Mesenchymal stem cell (in vitro differentiated cells and primary cell): ENCODE measurements around the gene ZDHHC9.

Experiments used
- DNase-seq: peaks from one replicate; pipeline ENCODE4 v3.0.0-alpha.2; 2013
- H2AFZ ChIP-seq: one replicate; pipeline ENCODE4 v1.6.1; 2013; ENCODE audit warnings: low read depth, mild to moderate bottlenecking, control low read depth, inconsistent platforms, low read length, moderate library complexity
- H2AK5ac ChIP-seq: 2 replicates; pipeline ENCODE4 v1.6.1; 2013; ENCODE audit warnings: low read length, moderate library complexity, mild to moderate bottlenecking, inconsistent platforms; ENCODE audit not compliant: severe bottlenecking
- H2BK120ac ChIP-seq: one replicate; pipeline ENCODE4 v1.6.1; 2013; ENCODE audit warnings: low read depth, mild to moderate bottlenecking, inconsistent platforms, low read length, moderate library complexity
- H2BK12ac ChIP-seq, 2 experiments: one replicate each; pipeline ENCODE4 v1.6.1; 2013; ENCODE audit warnings: inconsistent platforms in 2 of 2, low read length in 2 of 2, mild to moderate bottlenecking in 2 of 2, moderate library complexity in 2 of 2, control low read depth in 1 of 2
- H2BK15ac ChIP-seq: one replicate; pipeline ENCODE4 v1.6.1; 2013; ENCODE audit warnings: mild to moderate bottlenecking, low read depth, inconsistent platforms; ENCODE audit not compliant: poor library complexity, severe bottlenecking
- H2BK5ac ChIP-seq: 2 replicates; pipeline ENCODE4 v1.6.1; 2013; ENCODE audit warnings: low read depth, mild to moderate bottlenecking, low read length, control low read depth, inconsistent platforms; ENCODE audit not compliant: poor library complexity, severe bottlenecking
- H3K14ac ChIP-seq, 2 experiments: one replicate each; pipeline ENCODE4 v1.6.1; 2013; ENCODE audit warnings: inconsistent platforms in 2 of 2, low read length in 2 of 2, control low read depth in 1 of 2, mild to moderate bottlenecking in 1 of 2, moderate library complexity in 1 of 2
- H3K18ac ChIP-seq, 2 experiments: one replicate each; pipeline ENCODE4 v1.6.1; 2013; ENCODE audit warnings: inconsistent platforms in 2 of 2, low read length in 2 of 2, control low read depth in 1 of 2, low read depth in 1 of 2, mild to moderate bottlenecking in 1 of 2
- H3K23ac ChIP-seq, 2 experiments: one replicate each; pipeline ENCODE4 v1.6.1; 2013; ENCODE audit warnings: inconsistent platforms in 2 of 2, low read length in 2 of 2, mild to moderate bottlenecking in 2 of 2, moderate library complexity in 2 of 2, control low read depth in 1 of 2
- H3K27ac ChIP-seq: 2 replicates; pipeline ENCODE4 v1.5.1; 2013; ENCODE audit warnings: mild to moderate bottlenecking, moderate library complexity, low read length, control low read depth, inconsistent platforms; ENCODE audit not compliant: poor library complexity, severe bottlenecking
- H3K27me3 ChIP-seq, 2 experiments: 2 replicates each; pipeline versions ENCODE4 v1.6.1 to v1.7.0; 2013; ENCODE audit warnings: low read length in 2 of 2, mild to moderate bottlenecking in 2 of 2, moderate library complexity in 2 of 2, control low read depth in 1 of 2, inconsistent platforms in 1 of 2; ENCODE audit not compliant: control insufficient read depth in 1 of 2, insufficient read depth in 1 of 2
- H3K36me3 ChIP-seq, 2 experiments: 2 replicates each; pipeline versions ENCODE4 v1.6.1 to v1.7.0; 2013; ENCODE audit warnings: low read length in 2 of 2, control low read depth in 1 of 2, inconsistent platforms in 1 of 2, low read depth in 1 of 2, mild to moderate bottlenecking in 1 of 2; ENCODE audit not compliant: insufficient read depth in 2 of 2, control insufficient read depth in 1 of 2
- H3K4ac ChIP-seq, 2 experiments: one replicate each; pipeline ENCODE4 v1.6.1; 2013; ENCODE audit warnings: inconsistent platforms in 2 of 2, low read length in 2 of 2, mild to moderate bottlenecking in 2 of 2, moderate library complexity in 2 of 2, control low read depth in 1 of 2, low read depth in 1 of 2
- H3K4me1 ChIP-seq: 2 replicates; pipeline ENCODE4 v1.6.1; 2013; ENCODE audit warnings: low read depth, low read length, control low read depth; ENCODE audit not compliant: control insufficient read depth, insufficient read depth
- H3K4me2 ChIP-seq: 2 replicates; pipeline ENCODE4 v1.6.1; 2013; ENCODE audit warnings: low read length, mild to moderate bottlenecking, inconsistent platforms; ENCODE audit not compliant: poor library complexity, severe bottlenecking
- H3K4me3 ChIP-seq, 2 experiments: 2 replicates each; pipeline versions ENCODE4 v1.5.1 to v1.7.0; 2013; ENCODE audit warnings: low read length in 2 of 2, mild to moderate bottlenecking in 2 of 2, control low read depth in 1 of 2, low read depth in 1 of 2; ENCODE audit not compliant: insufficient read depth in 1 of 2
- H3K79me1 ChIP-seq: replicated peaks from 2 replicates; pipeline ENCODE4 v1.6.1; 2013; ENCODE audit warnings: mild to moderate bottlenecking, control low read depth, low read length, inconsistent platforms; ENCODE audit not compliant: poor library complexity, severe bottlenecking
- H3K9ac ChIP-seq: 2 replicates; pipeline ENCODE4 v1.7.0; 2013; ENCODE audit warnings: mild to moderate bottlenecking, low read length, moderate library complexity
- H3K9me3 ChIP-seq: 2 replicates; pipeline ENCODE4 v1.7.0; 2013; ENCODE audit warnings: mild to moderate bottlenecking, low read length; ENCODE audit not compliant: control insufficient read depth
- H4K8ac ChIP-seq: one replicate; pipeline ENCODE4 v1.6.1; 2013; ENCODE audit warnings: inconsistent platforms, mild to moderate bottlenecking, low read length, moderate library complexity
- H4K91ac ChIP-seq: one replicate; pipeline ENCODE4 v1.6.1; 2013; ENCODE audit warnings: mild to moderate bottlenecking, low read length, inconsistent platforms
- WGBS: methylation state at CpG from one replicate; pipeline ENCODE4 v1.1.7; 2013; ENCODE audit warnings: mixed read lengths; 5-methylcytosine and 5-hydroxymethylcytosine counted together

ZDHHC9 gene

DNA sequence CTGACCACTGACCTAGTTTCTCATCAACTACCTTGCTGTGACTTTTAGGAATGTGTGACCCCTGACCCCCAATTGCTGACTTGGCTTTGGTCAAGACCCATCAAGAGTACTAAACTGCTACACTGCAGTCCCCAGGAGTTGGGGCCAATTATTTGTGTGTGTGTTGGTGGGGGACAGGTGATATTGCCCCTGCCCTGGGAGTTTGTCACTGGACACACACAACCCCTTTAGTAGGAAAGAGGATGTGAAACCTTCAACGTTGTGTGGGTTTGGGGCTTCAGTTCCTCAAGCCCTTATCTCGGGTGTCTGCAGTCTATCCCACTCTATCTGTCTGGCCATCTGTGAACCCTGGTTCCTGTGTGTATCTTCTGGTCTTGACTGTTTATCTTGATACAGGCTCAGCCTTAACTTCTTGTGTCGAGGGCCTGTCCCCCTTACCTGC lies 57.5 kb downstream of the ZDHHC9 start:
- Histone ChIP-seq H3K27ac (no peak overlapping the region), H3K14ac (no peak overlapping the region), H2BK120ac (no peak overlapping the region), H3K4me3 (no peak overlapping the region), H3K18ac (no peak overlapping the region), H3K23ac (no peak overlapping the region), H4K91ac (no peak overlapping the region), H2BK5ac (no peak overlapping the region), H4K8ac (no peak overlapping the region), H3K4me2 (no peak overlapping the region), H3K4ac (no peak overlapping the region), H3K9me3 (no peaks in the 10 kb centered on the region), H2AFZ (no peak overlapping the region), H3K9ac (no peak overlapping the region), H3K27me3 (peaks cover 0 to 47% of the 10 kb centered on the region in 2 experiments), H2BK15ac (no peak overlapping the region), H3K4me1 (no peaks in the 10 kb centered on the region), H3K36me3 (no peaks in the 10 kb centered on the region), H2AK5ac (no peak overlapping the region), H2BK12ac (no peak overlapping the region), H3K79me1 (no peaks in the 10 kb centered on the region)
- DNase-seq: no peak
- 58% methylated on average over 3 of the region's 3 CpGs for WGBS

GRCh38 chrX:129785160-129785947 lies 58.3 kb downstream of the ZDHHC9 start:
- Histone ChIP-seq H3K36me3 (no peaks in the 10 kb centered on the region), H3K23ac (no peak overlapping the region), H3K9ac (no peak overlapping the region), H3K4me2 (no peak overlapping the region), H3K27ac (no peak overlapping the region), H3K4ac (no peak overlapping the region), H3K18ac (no peak overlapping the region), H3K79me1 (no peaks in the 10 kb centered on the region), H3K27me3 (peaks cover 0 to 39% of the 10 kb centered on the region in 2 experiments), H2BK5ac (no peak overlapping the region), H2BK12ac (no peak overlapping the region), H4K91ac (no peak overlapping the region), H3K4me3 (no peak overlapping the region), H2AK5ac (no peak overlapping the region), H2AFZ (no peak overlapping the region), H4K8ac (no peak overlapping the region), H3K14ac (no peak overlapping the region), H2BK120ac (no peak overlapping the region), H3K4me1 (no peaks in the 10 kb centered on the region), H2BK15ac (no peak overlapping the region), H3K9me3 (no peaks in the 10 kb centered on the region)
- DNase-seq: no peak
- WGBS: 98% methylated on average over 4 of the region's 11 CpGs

DNA sequence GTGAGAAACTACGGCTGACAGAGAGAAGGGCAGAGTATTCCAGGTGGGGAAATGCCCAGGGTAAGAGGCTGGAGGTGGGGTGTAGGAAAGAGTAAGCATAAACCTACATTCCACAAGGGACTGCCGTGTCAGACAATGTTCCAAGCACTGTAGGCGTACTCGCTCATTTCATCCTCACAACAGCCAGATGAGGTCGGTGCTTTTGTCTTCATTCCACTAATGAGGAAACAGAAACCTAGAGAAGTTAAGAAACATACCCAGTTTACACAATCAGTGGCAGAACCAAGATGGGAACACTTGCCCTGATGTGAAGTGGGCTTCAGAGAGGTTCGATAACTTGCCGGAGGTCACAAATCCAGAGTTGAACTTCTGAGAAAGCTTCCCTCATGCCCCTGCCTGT lies 59.3 kb downstream of the ZDHHC9 start:
- no peak for DNase-seq
- Histone ChIP-seq H3K79me1 (no peaks in the 10 kb centered on the region), H2AK5ac (no peak overlapping the region), H3K4me1 (no peaks in the 10 kb centered on the region), H3K4me3 (no peak overlapping the region), H3K23ac (no peak overlapping the region), H3K9me3 (no peaks in the 10 kb centered on the region), H2AFZ (no peak overlapping the region), H3K27me3 (peaks cover 0 to 38% of the 10 kb centered on the region in 2 experiments), H3K9ac (no peak overlapping the region), H2BK15ac (no peak overlapping the region), H3K27ac (no peak overlapping the region), H3K18ac (no peak overlapping the region), H3K4me2 (no peak overlapping the region), H2BK12ac (no peak overlapping the region), H2BK5ac (no peak overlapping the region), H3K4ac (no peak overlapping the region), H2BK120ac (no peak overlapping the region), H4K91ac (no peak overlapping the region), H4K8ac (no peak overlapping the region), H3K14ac (no peak overlapping the region), H3K36me3 (no peaks in the 10 kb centered on the region)
- WGBS: 90% methylated on average over 4 of the region's 7 CpGs

DNA sequence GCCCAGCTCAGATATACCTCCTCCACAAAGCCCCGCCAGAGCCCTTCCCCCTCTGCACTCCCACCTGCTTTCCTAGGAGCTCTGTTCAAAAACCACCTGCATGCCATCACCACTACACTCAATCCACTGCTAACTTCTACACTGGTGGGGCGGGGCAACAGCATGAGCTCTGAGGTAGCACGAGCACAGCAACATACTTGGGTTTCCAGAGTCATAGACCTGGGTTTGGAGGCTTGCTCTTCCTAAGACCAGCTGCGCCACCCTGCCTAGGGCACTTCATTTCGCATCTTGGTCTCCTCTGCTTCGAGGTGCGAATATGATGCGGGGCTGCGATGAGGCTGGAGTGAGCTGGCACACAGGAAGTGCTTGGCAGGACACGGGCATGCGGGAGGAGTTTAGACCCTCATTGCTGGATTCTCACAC lies 60.4 kb downstream of the ZDHHC9 start:
- Histone ChIP-seq H2BK5ac (no peak overlapping the region), H3K36me3 (no peaks in the 10 kb centered on the region), H3K27me3 (peaks cover 0 to 37% of the 10 kb centered on the region in 2 experiments), H3K27ac (no peak overlapping the region), H3K9ac (no peak overlapping the region), H3K23ac (no peak overlapping the region), H3K4me2 (no peak overlapping the region), H3K14ac (no peak overlapping the region), H3K4me3 (no peak overlapping the region), H2BK12ac (no peak overlapping the region), H4K91ac (no peak overlapping the region), H2AK5ac (no peak overlapping the region), H2BK15ac (no peak overlapping the region), H2BK120ac (no peak overlapping the region), H4K8ac (no peak overlapping the region), H3K79me1 (no peaks in the 10 kb centered on the region), H3K18ac (no peak overlapping the region), H2AFZ (no peak overlapping the region), H3K9me3 (no peaks in the 10 kb centered on the region), H3K4ac (no peak overlapping the region), H3K4me1 (no peaks in the 10 kb centered on the region)
- DNase-seq: no peak
- WGBS: 93% methylated on average over 11 of the region's 11 CpGs
